ENCODE results near the gene RXRB.

DNA sequence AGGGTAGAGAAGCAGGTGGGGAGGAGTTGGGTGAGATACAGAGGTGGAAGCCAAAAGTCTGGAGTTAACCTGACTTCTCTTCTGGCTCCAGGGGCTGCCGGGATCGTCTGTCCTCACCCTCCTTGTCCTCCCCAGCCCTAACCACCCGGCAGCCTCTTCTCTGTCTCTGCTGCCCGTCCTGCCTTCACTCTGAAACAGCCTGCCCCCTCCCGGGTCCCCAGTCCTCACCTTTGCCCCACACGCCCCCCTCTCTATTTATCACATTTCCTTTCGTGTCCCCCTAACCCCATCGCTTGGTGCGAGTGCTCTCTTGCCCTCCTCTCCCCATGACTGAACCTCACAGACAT lies 13.5 kb upstream of the RXRB start:
- TF ChIP-seq, protein P1, sequence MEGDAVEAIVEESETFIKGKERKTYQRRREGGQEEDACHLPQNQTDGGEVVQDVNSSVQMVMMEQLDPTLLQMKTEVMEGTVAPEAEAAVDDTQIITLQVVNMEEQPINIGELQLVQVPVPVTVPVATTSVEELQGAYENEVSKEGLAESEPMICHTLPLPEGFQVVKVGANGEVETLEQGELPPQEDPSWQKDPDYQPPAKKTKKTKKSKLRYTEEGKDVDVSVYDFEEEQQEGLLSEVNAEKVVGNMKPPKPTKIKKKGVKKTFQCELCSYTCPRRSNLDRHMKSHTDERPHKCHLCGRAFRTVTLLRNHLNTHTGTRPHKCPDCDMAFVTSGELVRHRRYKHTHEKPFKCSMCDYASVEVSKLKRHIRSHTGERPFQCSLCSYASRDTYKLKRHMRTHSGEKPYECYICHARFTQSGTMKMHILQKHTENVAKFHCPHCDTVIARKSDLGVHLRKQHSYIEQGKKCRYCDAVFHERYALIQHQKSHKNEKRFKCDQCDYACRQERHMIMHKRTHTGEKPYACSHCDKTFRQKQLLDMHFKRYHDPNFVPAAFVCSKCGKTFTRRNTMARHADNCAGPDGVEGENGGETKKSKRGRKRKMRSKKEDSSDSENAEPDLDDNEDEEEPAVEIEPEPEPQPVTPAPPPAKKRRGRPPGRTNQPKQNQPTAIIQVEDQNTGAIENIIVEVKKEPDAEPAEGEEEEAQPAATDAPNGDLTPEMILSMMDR (conservative IDR thresholded peaks at IDR 0.05), result no peak
- TF ChIP-seq ZFX (IDR thresholded peaks at IDR 0.05), result no peak
